OCI-LY3 (cell line): ENCODE data around the gene FIGLA.

Experiments used
- EZH2phosphoT487 ChIP-seq: fragments of 200-600 bp; shearing (Covaris generic); IDR thresholded peaks from 2 replicates; pipeline ENCODE4 v1.6.1; 2018; ENCODE audit warnings: antibody characterized with exemption, mixed run types, low read depth
- TF ChIP-seq, protein P1 (sequence below): fragments of 200-600, 300-600 bp; sonication (generic); IDR thresholded peaks from 2 replicates; pipeline ENCODE4 v1.5.1; 2014; ENCODE audit warnings: antibody characterized with exemption, low read length, low read depth

DNA sequence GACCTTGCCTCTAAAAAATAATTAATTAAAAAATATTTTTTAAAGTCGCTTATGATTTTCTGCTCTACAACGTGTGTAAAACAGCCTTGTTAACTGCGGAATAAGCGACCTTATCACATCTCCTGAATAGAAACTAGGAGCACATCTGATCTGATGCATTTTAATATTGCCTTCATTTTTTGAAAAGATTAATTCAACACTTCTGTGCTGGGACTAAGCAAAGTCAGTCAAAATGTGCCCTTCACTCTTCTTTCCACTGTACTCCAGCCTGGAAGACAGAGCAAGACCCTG lies 17.3 kb upstream of the FIGLA start:
- TF ChIP-seq, protein P1, sequence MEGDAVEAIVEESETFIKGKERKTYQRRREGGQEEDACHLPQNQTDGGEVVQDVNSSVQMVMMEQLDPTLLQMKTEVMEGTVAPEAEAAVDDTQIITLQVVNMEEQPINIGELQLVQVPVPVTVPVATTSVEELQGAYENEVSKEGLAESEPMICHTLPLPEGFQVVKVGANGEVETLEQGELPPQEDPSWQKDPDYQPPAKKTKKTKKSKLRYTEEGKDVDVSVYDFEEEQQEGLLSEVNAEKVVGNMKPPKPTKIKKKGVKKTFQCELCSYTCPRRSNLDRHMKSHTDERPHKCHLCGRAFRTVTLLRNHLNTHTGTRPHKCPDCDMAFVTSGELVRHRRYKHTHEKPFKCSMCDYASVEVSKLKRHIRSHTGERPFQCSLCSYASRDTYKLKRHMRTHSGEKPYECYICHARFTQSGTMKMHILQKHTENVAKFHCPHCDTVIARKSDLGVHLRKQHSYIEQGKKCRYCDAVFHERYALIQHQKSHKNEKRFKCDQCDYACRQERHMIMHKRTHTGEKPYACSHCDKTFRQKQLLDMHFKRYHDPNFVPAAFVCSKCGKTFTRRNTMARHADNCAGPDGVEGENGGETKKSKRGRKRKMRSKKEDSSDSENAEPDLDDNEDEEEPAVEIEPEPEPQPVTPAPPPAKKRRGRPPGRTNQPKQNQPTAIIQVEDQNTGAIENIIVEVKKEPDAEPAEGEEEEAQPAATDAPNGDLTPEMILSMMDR = no peak
- TF ChIP-seq EZH2phosphoT487 = no peak
